GM12875 (cell line): ENCODE measurements around the gene TOP2A.

Source experiments
- H3K4me3 ChIP-seq: one replicate; pipeline ENCODE4 v1.5.1; 2011; ENCODE audit warnings: low read depth, low read length, control low read depth
- TF ChIP-seq, protein P1 (sequence below): IDR thresholded peaks from 2 replicates; pipeline ENCODE4 v1.5.1; 2011; ENCODE audit warnings: low read depth, mild to moderate bottlenecking, control low read depth, inconsistent platforms, low read length, moderate library complexity, borderline replicate concordance; ENCODE audit not compliant: insufficient read depth

TOP2A gene

DNA sequence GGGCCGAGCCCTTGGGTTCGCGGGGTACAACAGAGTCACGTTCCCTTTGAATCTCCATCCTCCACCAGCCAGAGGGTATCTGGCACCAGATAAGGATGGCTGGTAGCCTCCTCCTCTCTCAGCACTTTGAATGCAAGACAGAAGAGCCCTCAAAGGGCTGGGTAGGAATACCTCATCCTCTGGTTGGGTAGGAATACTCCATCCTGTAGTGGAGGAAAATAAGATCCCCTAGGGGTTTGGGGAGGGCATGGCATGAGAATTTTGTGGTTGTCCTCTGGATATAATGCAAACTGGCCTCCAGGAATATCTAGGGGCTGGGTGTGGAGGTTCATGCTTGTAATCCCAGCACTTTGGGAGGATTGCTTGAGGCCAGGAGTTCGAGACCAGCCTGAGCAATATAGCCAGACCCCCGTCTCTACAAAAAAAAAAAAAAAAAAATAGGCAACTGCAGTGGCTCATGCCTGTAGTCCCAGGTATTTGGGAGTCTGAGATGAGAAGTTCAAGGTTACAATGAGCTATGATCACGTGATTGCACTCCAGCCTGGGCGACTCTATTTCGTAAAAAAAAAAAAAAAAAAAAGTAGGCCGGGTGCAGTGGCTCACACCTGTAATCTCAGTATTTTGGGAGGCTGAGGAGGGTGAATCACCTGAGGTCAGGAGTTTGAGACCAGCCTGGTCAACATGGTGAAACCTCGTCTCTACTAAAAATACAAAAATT, 28.2 kb upstream of the TOP2A start:
- H3K4me3 ChIP-seq = no peak overlapping the region

DNA sequence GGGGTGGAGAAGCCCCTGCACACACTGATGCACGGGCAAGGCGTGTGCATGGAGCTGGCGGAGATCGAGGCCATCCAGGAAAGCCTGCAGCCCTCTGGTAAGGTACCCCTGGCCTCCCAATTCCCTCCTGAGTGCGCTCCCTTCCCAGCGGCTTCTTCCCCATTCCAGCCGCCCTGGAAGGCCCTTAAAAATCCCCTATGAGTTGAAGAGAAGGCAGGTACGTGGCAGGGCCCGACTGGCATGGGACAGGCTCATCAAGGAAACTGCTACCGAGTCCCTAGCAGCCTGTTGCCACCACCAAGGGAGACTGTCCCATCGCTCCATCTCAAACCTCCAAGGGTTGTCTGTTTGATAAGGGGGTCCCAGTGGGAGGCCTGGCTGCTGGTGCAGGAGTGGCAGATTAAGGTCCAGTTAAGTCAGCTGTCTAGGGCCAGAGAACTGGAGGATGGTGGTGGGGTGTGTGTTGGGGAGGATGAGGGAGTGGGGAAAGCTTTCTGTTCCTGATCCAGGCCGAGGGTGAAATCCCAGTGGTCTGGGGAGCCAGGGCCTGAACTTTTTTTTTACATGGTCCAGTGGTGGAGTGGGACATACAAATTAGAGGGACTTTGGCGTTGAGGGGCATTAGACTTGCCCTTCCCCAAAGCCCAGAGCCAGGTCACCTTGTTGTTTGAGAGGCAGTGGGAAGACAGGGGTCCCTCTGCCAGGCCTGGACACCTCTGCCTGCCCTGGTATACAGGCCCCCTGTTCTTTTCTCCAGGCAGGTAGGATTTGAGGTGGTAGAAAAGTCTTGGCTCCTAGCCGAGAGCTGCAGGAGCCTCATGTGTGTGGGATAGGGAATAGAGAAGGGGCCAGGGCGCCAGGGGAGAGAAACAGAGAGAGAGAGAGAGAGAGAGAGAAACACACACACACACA, 26.5 kb upstream of the TOP2A start:
- TF ChIP-seq, protein P1, sequence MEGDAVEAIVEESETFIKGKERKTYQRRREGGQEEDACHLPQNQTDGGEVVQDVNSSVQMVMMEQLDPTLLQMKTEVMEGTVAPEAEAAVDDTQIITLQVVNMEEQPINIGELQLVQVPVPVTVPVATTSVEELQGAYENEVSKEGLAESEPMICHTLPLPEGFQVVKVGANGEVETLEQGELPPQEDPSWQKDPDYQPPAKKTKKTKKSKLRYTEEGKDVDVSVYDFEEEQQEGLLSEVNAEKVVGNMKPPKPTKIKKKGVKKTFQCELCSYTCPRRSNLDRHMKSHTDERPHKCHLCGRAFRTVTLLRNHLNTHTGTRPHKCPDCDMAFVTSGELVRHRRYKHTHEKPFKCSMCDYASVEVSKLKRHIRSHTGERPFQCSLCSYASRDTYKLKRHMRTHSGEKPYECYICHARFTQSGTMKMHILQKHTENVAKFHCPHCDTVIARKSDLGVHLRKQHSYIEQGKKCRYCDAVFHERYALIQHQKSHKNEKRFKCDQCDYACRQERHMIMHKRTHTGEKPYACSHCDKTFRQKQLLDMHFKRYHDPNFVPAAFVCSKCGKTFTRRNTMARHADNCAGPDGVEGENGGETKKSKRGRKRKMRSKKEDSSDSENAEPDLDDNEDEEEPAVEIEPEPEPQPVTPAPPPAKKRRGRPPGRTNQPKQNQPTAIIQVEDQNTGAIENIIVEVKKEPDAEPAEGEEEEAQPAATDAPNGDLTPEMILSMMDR = no peak
- no peak overlapping the region for H3K4me3 ChIP-seq

More for the DNA sequence above, 28.2 kb upstream of the TOP2A start:
- TF ChIP-seq, protein P1 = no peak

DNA sequence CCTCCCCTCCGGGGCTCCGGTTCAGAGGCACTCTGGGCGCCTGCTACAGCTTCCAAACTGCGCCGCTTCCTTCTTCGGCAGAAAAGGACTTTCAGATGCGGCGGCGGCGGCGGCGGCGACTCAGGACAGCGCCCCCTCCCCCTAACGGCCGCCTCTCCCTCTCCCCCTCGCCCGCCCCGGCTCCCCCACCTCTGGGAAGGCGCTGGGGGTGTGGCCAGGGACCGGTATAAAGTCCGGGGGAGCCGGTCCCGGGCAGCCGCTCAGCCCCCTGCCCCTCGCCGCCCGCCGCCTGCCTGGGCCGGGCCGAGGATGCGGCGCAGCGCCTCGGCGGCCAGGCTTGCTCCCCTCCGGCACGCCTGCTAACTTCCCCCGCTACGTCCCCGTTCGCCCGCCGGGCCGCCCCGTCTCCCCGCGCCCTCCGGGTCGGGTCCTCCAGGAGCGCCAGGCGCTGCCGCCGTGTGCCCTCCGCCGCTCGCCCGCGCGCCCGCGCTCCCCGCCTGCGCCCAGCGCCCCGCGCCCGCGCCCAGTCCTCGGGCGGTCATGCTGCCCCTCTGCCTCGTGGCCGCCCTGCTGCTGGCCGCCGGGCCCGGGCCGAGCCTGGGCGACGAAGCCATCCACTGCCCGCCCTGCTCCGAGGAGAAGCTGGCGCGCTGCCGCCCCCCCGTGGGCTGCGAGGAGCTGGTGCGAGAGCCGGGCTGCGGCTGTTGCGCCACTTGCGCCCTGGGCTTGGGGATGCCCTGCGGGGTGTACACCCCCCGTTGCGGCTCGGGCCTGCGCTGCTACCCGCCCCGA, 25.7 kb upstream of the TOP2A start, which contains the start of gene IGFBP4:
Gene IGFBP4, plus strand, starts transcription at position 255 of the 792 bp plus-strand sequence. Its CDS starts 286 bp downstream, at position 541.
- no peak within 1 kb of the TSS for H3K4me3 ChIP-seq
- TF ChIP-seq, protein P1 = peak; percentile 74

DNA sequence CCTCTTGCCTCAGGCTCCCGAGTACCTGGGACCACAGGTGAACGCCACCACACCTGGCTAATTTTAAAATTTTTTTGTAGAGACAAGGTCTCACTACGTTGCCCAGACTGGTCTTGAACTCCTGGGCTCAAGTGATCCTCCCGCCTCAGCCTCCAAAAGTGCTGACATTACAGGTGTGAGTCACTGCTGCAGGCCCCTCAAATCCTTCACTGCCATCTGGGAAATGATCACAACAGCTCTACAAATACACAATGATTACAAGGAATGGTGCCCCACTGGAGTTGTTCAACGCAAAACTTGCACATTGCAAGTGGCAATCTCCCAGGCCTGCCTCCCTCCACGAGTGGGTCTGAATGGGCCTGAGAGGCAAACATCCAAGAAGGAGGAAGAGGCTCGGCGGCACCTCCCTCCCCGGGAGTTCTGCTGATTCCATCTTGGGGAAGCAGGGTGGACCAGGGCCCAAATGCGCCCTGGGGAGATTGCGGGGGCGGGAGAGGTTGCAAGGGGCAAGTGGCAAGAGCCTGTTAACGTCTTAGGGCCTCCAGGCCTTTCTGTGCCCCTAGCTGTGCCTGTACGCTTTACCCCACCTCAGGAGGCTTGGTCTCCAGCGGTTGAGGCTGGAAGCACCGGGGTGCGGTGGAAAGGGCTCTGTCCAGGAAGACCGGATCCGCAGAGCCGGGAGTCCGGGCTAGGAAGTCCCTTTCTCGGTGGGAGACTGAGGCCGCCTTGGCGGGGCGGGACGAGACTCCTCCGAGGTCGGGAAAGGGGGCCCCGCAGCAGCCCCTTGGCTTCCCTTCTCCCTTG, 24.9 kb upstream of the TOP2A start:
- H3K4me3 ChIP-seq = no peak overlapping the region
- TF ChIP-seq, protein P1 = no peak

DNA sequence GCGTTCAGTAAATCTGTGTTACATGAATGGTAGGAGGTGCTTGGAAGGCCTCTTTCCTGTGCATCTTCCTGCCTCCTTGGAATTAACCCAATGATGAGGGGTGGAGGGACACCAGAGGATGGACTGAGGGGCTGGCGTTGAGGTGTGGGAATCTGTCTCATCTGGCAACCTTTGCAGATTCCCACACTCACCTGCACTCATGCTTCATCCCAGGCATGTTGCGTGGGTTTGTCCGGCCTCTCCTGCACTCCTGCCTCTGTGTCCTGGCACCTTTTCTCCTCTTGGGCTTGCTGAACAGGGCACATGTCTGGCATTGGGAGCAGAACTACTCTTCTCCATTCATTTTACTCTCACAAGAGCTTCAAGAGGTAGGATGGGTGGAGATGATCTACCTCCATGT, 22.5 kb upstream of the TOP2A start:
- TF ChIP-seq, protein P1 = no peak

DNA sequence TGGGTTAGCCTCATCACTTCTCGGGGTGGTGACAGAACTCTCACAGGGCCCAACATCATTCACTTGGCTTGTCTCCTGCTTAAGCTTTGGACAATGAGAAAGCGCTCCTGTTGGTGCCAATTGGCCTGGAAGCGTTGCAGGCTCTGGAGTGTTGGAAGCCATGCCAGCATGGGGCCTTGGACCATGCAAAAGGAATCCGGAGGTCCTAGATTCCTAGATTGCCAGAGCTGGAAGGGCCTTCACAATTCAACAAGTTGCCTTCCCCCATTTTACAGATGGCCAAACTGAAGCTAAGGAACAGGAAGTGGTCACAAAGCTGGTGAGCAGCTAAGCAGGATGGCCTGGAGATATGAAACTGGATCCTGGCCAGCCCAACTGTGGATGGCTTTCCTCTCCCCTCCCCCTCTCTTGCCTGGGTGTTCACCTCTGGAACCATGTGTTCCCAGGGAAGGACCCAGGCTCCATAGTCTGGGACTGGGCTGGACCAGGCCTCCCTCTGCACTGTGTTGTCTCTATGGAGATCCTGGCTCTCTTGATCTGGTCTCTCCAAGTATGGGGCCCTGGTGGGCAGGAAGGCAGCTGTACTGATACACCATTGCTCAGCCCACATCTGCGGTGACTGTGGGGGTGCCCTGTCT, 19.5 kb upstream of the TOP2A start:
- no peak overlapping the region for H3K4me3 ChIP-seq
- TF ChIP-seq, protein P1 = no peak

More for the DNA sequence above, 22.5 kb upstream of the TOP2A start:
- H3K4me3 ChIP-seq = no peak overlapping the region
